Neural progenitor cell (in vitro differentiated cells): Measurements from ENCODE around the gene SLC35E3.

Experiments
- EZH2 ChIP-seq: fragments of 200-600 bp; sonication (generic); IDR thresholded peaks from 2 replicates; pipeline ENCODE4 v1.6.1; 2017; ENCODE audit warnings: antibody characterized with exemption, mild to moderate bottlenecking, moderate library complexity
- EZH2phosphoT487 ChIP-seq: fragments of 200-600 bp; sonication (generic); IDR thresholded peaks from 2 replicates; pipeline ENCODE4 v1.6.1; 2017; ENCODE audit warnings: antibody characterized with exemption
- TF ChIP-seq, protein P1 (sequence below): fragments of 200-600 bp; sonication (generic); IDR thresholded peaks from 2 replicates; pipeline ENCODE4 v1.5.1; 2017; ENCODE audit warnings: antibody characterized with exemption, mild to moderate bottlenecking

DNA sequence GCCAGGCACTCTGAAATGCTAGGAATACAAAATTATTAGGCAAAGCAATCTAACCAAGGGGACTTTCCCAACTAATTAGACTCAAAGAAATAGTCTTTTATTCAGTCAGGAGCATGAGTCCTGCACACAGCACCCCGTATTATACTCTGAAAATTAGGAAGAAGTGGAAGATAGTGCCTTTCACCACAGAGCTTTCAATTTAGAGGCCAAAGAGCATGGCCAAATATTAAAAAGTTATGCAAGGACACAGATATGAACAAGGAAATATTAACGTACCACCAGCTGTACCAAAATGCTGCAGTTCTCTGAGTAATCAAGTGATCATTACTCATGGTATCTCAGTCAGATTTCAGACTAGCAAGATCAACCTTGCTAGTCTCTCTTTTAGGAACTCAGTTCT lies 39.4 kb downstream of the SLC35E3 start:
- TF ChIP-seq, protein P1, sequence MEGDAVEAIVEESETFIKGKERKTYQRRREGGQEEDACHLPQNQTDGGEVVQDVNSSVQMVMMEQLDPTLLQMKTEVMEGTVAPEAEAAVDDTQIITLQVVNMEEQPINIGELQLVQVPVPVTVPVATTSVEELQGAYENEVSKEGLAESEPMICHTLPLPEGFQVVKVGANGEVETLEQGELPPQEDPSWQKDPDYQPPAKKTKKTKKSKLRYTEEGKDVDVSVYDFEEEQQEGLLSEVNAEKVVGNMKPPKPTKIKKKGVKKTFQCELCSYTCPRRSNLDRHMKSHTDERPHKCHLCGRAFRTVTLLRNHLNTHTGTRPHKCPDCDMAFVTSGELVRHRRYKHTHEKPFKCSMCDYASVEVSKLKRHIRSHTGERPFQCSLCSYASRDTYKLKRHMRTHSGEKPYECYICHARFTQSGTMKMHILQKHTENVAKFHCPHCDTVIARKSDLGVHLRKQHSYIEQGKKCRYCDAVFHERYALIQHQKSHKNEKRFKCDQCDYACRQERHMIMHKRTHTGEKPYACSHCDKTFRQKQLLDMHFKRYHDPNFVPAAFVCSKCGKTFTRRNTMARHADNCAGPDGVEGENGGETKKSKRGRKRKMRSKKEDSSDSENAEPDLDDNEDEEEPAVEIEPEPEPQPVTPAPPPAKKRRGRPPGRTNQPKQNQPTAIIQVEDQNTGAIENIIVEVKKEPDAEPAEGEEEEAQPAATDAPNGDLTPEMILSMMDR: no peak
- TF ChIP-seq EZH2 (no peak), EZH2phosphoT487 (no peak)
